Upper lobe of right lung (tissue), 1 donor: ENCODE data around the gene C19orf38. TPM values are rescaled to one million over a fixed set of nuclear protein-coding genes. Genes with fewer than 3 reads are reported as not detected.

Experiments
- ATAC-seq: fragments of 200-7000 bp; cut with Tn5 transposase; one replicate; pipeline ENCODE4 v1.9.1; 2020; ENCODE audit warnings: mild to moderate bottlenecking, moderate library complexity
- DNase-seq: peaks from one replicate; pipeline ENCODE4 v3.0.0-alpha.2; 2020
- H3K27ac ChIP-seq: fragments of 200-600 bp; one replicate; pipeline ENCODE4 v1.8.0; 2022
- H3K27me3 ChIP-seq: fragments of 200-600 bp; one replicate; pipeline ENCODE4 v1.8.0; 2022; ENCODE audit warnings: mild to moderate bottlenecking
- H3K36me3 ChIP-seq: fragments of 200-600 bp; one replicate; pipeline ENCODE4 v1.8.0; 2022
- H3K4me1 ChIP-seq: fragments of 200-600 bp; one replicate; pipeline ENCODE4 v1.8.0; 2022
- H3K4me3 ChIP-seq: fragments of 200-600 bp; one replicate; pipeline ENCODE4 v1.8.0; 2022; ENCODE audit warnings: mild to moderate bottlenecking
- H3K9me3 ChIP-seq: fragments of 200-600 bp; one replicate; pipeline ENCODE4 v1.8.0; 2022
- CTCF ChIP-seq: fragments of 200-600 bp; IDR thresholded peaks from one replicate; pipeline ENCODE4 v1.8.0; 2022; ENCODE audit warnings: antibody characterized with exemption
- intact Hi-C: fragments of 100-400 bp; cut with DNase I; formaldehyde crosslinking; loops from one replicate; pipeline ENCODE4 v1.11.0; 2022
- total RNA-seq: library from RNA; stranded (reverse); fragmentation: NEBNext Ultra II Directional; extraction: Animal tissue kit (Norgen Biotek cat#: 25700); gene quantifications from one replicate; pipeline ENCODE4 v1.2.1, GENCODE V29; 2021
- donor health status: DM: no; HTN: yes; CAD: no; lungs with severe emphysema.

C19orf38 gene
- total RNA-seq, 1 donor from 2014 or later, result 7.4 TPM

GRCh38 chr19:10838377-10838776, 9.8 kb upstream of the C19orf38 start:
- intact Hi-C loops, result no loop called here
- ATAC-seq, result no peak

GRCh38 chr19:10839114-10840050, 8.8 kb upstream of the C19orf38 start:
- DNase-seq (no peak), ATAC-seq (no peak)
- no peak overlapping the region for H3K27ac ChIP-seq
- no peaks in the 10 kb centered on the region for H3K27me3 ChIP-seq
- intact Hi-C loops, result no loop called here
- no peak for TF ChIP-seq CTCF
- H3K36me3 ChIP-seq, result peaks cover 5% of the 10 kb centered on the region
- no peaks in the 10 kb centered on the region for H3K9me3 ChIP-seq
- H3K4me3 ChIP-seq, result no peak overlapping the region
- peaks cover 10% of the 10 kb centered on the region for H3K4me1 ChIP-seq

More at GRCh38 chr19:10838377-10838776, 9.8 kb upstream of the C19orf38 start:
- no peak for DNase-seq
- peaks cover 10% of the 10 kb centered on the region for H3K4me1 ChIP-seq
- H3K9me3 ChIP-seq, result no peaks in the 10 kb centered on the region
- H3K27ac ChIP-seq, result no peak overlapping the region
- H3K4me3 ChIP-seq, result no peak overlapping the region
- no peaks in the 10 kb centered on the region for H3K27me3 ChIP-seq
- no peak for TF ChIP-seq CTCF
- H3K36me3 ChIP-seq, result peaks cover 15% of the 10 kb centered on the region

- no peak for DNase-seq
- Histone ChIP-seq H3K4me1 (no peaks in the 10 kb centered on the region), H3K36me3 (no peaks in the 10 kb centered on the region), H3K27ac (no peak overlapping the region), H3K9me3 (no peaks in the 10 kb centered on the region), H3K27me3 (no peaks in the 10 kb centered on the region), H3K4me3 (no peak overlapping the region)
- ATAC-seq, result no peak
- intact Hi-C loops, result no loop called here
- TF ChIP-seq CTCF, result no peak
Observed at GRCh38 chr19:10842788-10843187, 5.4 kb upstream of the C19orf38 start.

GRCh38 chr19:10846500-10847202, 1.6 kb upstream of the C19orf38 start:
- ATAC-seq, result no peak
- intact Hi-C loops, result no loop called here
- H3K9me3 ChIP-seq, result no peaks in the 10 kb centered on the region
- no peak for DNase-seq
- H3K27ac ChIP-seq, result no peak overlapping the region
- H3K4me3 ChIP-seq, result no peak overlapping the region
- no peaks in the 10 kb centered on the region for H3K4me1 ChIP-seq
- H3K36me3 ChIP-seq, result no peaks in the 10 kb centered on the region
- no peaks in the 10 kb centered on the region for H3K27me3 ChIP-seq
- no peak for TF ChIP-seq CTCF

- TF ChIP-seq CTCF, result no peak
- Histone ChIP-seq H3K4me1 (no peaks in the 10 kb centered on the region), H3K27me3 (no peaks in the 10 kb centered on the region), H3K4me3 (no peak overlapping the region), H3K36me3 (no peaks in the 10 kb centered on the region), H3K27ac (no peak overlapping the region), H3K9me3 (no peaks in the 10 kb centered on the region)
- ATAC-seq (no peak), DNase-seq (no peak)
- intact Hi-C loops, result no loop called here
Observed at GRCh38 chr19:10850631-10851030, 2.4 kb downstream of the C19orf38 start.
